Stimulated activated CD4-positive, alpha-beta T cell treated with anti-CD3 and anti-CD28 coated beads, Interleukin-12 subunit alpha, Interleukin-12 subunit beta, amount 100 ng/mL, for 48 hours (primary cell): ENCODE measurements around the gene MYBBP1A.
"Not testable (repeated sequence)": the region's sequence is repeated elsewhere in the genome, so short reads cannot be mapped to it uniquely, and the experiment has no call there.

ENCODE experiments used
- DNase-seq, 3 donors: peaks; one replicate each; pipeline ENCODE4 v3.0.0-alpha.2; 2020; ENCODE audit warnings: low read depth in 2 of 3, low spot score in 1 of 3

The MYBBP1A gene

DNA sequence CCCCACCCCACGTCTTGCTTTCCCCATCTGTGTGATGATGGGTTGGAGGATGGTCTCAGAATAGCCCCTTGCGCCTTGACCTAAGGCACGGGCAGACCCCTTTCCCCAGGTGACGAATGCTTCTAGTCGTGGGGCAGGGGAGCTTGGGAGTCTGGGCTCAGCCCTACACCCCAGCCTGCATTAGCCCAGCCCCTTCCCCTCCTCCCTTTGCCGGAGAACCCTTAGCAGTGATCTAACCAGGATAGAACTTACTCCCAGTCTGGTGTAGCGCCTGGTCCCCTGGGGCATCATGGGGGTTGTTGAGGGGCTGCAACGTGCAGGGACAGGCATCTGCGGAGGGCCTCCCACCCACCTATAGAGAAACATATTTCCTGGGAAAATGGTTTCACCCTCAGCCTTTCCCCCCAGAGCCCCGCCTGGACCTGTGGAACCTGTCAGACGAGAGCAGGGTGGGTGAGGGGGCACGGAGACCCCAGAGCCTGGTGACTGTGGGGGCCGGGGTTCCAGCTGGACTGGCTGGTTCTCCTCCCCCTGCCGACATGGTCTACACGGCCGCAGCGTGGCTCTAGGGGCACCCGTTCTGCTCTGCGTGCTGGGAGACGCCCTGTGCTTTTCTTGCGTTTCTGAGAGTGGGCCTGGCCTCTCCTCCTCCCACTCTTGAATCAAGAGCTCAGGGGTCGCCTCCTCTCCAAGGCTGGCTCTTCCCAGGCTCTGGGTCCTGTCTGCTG, 33.9 kb upstream of the MYBBP1A start:
- no peak for DNase-seq

DNA sequence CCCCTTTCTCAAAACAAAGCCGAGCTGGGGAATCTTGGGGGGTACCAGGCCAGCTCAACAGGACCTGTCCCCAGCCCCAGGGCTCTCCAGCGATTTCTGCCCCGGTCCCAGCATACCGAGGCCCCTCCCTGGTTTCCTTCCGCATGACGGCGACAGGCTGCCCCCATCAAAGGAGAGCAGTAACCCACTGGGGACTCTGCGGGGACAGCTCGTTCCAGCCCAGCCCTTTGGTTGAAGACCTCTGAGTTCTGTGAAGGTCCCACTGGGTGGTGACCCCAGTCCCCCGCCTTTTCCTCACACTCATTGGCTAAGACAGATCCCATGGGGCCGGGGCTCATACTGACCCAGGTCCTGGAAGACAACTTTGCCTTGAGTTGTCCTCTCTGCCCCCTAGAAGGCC, 33.2 kb upstream of the MYBBP1A start:
- no peak for DNase-seq

GRCh38 chr17:4587803-4588202, 32.6 kb upstream of the MYBBP1A start:
- DNase-seq = no peak

GRCh38 chr17:4587195-4587594, 32.0 kb upstream of the MYBBP1A start:
- no peak for DNase-seq

- no peak for DNase-seq
These were observed 30.9 kb upstream of the MYBBP1A start for GRCh38 chr17:4586043-4586442.

- no peak for DNase-seq
These were observed 30.4 kb upstream of the MYBBP1A start for GRCh38 chr17:4585638-4585994.

- DNase-seq = no peak
These were observed 29.9 kb upstream of the MYBBP1A start for GRCh38 chr17:4584917-4585637.

DNA sequence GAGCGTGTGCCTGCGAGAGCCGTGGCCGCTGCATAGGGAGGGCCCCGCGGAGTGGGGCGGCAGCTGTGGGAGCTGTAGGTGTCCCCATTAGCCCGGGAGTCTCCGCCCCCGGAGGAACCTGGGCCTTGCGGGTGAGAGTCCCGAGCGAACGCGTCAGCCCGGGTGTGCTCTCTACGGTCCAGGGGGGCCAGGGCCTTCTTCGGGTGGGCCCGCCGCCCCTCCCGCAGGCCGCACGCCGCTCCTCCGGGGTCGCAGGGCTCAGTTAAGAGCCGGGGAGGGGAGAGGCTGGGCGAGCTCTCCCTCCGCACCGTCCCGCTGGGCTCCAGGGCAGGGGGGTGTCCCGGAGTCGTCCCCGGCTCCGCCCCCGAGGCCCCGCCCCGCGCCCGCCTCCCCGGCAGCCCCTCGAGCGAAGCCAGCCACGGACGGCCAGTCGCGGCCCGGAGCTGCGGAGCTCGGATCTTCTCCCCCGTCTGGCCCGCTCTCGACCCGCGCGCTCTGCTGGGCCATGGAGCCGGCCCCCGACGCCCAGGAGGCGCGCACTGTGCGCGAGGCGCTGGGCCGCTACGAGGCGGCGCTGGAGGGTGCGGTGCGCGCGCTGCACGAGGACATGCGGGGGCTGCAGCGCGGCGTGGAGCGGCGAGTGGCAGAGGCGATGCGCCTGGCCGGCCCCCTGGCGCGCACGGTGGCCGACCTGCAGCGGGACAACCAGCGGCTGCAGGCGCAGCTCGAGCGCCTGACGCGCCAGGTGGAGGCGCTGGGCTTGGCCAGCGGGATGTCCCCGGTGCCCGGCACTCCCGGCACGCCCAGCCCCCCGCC, 29.1 kb upstream of the MYBBP1A start, which contains the start of gene SMTNL2:
SMTNL2 (plus strand) TSS at position 429 of the 816 bp plus-strand sequence; CDS start at position 506, 77 bp downstream.
- no peak for DNase-seq

GRCh38 chr17:4583782-4584100, 28.6 kb upstream of the MYBBP1A start:
- no peak for DNase-seq

DNA sequence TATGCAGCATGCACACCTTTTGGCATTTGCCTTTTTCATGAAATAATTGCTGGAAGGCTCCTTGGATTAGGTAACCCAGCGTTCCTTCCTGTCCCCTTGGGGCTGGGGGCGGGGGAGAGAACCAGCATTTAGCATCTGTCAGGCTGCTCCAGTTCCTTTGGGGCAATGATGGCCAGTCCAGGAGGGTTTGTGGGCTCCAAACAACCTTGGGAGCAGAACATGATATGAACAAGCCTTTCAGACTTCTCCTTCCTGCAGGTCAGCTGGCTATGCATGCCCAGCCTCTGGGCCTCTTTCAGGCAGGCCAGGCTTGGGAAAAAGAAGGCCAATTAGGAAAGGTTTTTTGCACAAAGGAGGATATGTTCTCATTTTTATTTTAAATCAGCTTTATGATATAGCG, 28.0 kb upstream of the MYBBP1A start:
- DNase-seq = no peak

DNA sequence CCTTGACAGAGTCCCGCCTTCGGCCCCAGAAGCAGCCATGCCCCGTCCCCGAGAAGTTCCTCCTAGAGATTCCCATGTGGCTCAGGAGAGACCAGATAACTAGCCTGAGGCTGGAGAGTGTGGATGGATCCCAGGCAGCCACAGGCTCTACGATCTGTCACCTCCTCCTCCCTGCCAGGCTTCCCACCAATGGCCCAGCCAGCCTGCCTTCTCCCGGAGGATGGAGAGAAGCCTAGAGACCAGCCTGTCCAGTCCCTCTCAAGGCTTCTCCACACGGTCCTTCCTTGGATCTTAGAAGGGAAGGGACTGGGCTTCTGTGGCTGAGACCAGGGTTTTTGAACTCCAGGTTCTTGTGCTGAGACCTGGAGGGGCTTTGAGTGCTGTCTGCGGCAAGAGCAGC, 27.5 kb upstream of the MYBBP1A start:
- DNase-seq = no peak

DNA sequence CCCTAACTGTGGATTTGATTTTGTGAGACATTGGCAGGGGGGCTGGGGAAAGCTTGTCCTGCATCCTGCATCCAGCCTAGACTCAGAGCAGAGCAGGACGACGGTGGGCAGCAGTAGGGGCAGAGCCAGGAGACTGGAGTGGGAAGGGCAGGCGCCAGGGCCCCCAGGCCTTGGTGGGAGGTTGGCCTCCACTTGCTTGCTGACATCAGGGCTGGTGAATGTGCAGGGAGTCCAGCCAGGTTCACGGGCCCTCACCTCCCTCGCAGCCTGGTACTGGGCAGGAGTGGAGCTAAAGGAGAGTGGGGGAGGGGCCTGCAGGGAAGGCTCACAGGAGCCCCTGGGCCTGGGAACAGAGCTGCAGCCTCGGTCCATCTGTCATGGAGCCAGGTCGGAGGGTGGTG, 26.9 kb upstream of the MYBBP1A start:
- no peak for DNase-seq

- DNase-seq = no peak
These were observed 25.1 kb upstream of the MYBBP1A start for GRCh38 chr17:4580291-4580690.

GRCh38 chr17:4579678-4580077, 24.5 kb upstream of the MYBBP1A start:
- no peak for DNase-seq

- not testable (repeated sequence) for DNase-seq
These were observed 23.2 kb upstream of the MYBBP1A start for GRCh38 chr17:4578349-4578748.

- DNase-seq = no peak
These were observed 22.3 kb upstream of the MYBBP1A start for GRCh38 chr17:4577386-4577993.

DNA sequence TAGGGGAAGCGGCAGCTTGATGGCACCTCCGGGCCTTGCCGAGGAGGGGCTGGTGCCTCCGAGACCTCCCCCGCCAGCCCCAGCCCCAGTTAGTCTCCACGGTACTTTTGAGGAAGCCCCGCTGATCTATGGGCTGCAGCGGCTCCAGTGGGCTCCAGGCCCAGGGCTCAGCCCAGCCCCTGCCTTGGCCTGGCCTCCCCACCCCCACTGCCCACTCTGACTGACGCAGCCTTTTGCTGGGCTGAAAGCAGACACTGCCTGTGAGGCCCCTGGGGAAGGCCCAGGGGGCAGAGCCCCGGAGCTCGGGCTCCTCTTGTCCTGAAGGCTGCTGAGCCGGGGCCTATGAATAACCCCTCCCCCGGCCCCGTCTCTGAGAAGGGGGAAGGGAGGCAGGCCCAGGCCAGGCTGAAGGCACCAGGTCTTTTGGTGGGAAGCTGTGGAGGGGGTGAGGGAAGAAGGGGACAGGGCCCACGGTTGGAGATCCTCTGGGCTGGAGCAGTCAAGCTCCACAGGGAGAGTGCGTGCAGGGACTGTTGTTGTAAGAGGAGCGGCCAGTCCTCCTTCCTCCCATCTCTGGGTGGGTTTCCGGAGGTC, 21.6 kb upstream of the MYBBP1A start:
- no peak for DNase-seq

- DNase-seq = no peak
These were observed 21.0 kb upstream of the MYBBP1A start for GRCh38 chr17:4576161-4576558.

DNA sequence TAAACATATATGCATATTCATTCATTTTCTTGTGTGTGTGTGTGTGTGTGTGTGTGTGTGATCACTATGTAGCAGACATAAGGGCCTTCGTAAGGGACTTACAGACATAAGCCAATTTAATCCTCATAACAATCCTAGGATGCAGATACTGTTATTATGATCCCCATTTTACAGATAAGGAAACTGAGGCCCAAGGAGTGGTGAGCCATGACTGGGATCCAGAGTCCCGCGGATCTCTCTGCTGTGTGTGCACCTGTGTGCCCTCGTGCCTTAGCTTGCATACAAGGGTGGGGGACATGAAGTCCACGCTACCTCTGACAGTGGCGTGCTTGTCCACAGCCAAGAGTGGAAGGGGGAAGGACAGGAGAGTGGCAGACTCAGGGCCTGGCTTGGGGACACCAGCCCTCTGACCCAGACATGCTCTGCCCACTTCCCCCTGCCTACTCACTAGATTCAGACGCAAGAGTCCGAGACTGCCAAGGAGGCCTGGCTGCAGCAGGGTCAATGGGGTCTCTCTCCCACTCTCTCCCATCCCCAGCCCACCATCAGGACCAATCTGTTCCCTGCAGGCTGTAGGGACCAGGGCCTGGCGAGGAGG, 19.4 kb upstream of the MYBBP1A start:
- no peak for DNase-seq

DNA sequence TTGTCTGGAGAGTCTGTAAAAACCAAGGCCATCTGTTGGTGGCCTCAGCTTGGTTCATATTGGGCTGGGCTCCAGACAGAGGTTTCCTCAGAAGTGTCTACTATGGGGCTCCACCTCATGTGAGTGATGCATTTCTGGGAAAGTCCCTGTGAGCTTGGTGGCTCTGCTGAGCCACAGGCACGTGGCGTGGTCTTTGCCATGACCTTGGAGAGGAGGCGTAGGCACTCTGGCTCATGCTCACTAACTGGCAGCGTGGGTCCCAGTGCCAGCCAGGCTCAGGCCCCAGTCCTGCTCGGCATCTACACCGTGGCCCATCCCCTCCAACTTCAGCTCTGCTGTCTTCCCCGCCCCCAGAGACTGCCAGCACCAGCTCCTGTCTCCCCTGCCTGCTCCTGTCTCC, 18.5 kb upstream of the MYBBP1A start:
- DNase-seq = peak; percentile 49 to 62 (median 53)

- no peak for DNase-seq
These were observed 17.9 kb upstream of the MYBBP1A start for GRCh38 chr17:4573115-4573514.
